Epithelial cell of proximal tubule (primary cell): ENCODE results near the gene ARL2BP. TPM values are rescaled to one million over a fixed set of nuclear protein-coding genes. Genes with fewer than 3 reads are reported as not detected.
"Not testable (repeated sequence)": the region's sequence is repeated elsewhere in the genome, so short reads cannot be mapped to it uniquely, and the experiment has no call there.

Source experiments
- DNase-seq: peaks from one replicate; pipeline ENCODE4 v3.0.0-alpha.2; 2011; ENCODE audit warnings: low read depth
- H3K4me3 ChIP-seq: 2 replicates; pipeline ENCODE4 v1.5.1; 2011; ENCODE audit warnings: low read depth, mild to moderate bottlenecking, low read length
- CTCF ChIP-seq: conservative IDR thresholded peaks from 2 replicates; pipeline ENCODE4 v1.5.1; 2012; ENCODE audit warnings: low read depth, mild to moderate bottlenecking, low read length
- total RNA-seq: library from RNA; depleted of rRNA; stranded (reverse); fragments of >200 nt; gene quantifications from 2 replicates; pipeline ENCODE4 v1.2.3, GENCODE V29; 2015

ARL2BP gene
- total RNA-seq, 1 donor from 2014 or later, result 44.6 TPM

GRCh38 chr16:57270221-57271062, 25.4 kb downstream of the ARL2BP start:
- no peak for TF ChIP-seq CTCF
- no peak for DNase-seq
- H3K4me3 ChIP-seq, result no peak overlapping the region

GRCh38 chr16:57271063-57271345, 25.9 kb downstream of the ARL2BP start:
- DNase-seq, result no peak
- H3K4me3 ChIP-seq, result no peak overlapping the region
- no peak for TF ChIP-seq CTCF

GRCh38 chr16:57271867-57272495, 26.9 kb downstream of the ARL2BP start:
- TF ChIP-seq CTCF, result no peak
- DNase-seq, result no peak
- H3K4me3 ChIP-seq, result no peak overlapping the region

DNA sequence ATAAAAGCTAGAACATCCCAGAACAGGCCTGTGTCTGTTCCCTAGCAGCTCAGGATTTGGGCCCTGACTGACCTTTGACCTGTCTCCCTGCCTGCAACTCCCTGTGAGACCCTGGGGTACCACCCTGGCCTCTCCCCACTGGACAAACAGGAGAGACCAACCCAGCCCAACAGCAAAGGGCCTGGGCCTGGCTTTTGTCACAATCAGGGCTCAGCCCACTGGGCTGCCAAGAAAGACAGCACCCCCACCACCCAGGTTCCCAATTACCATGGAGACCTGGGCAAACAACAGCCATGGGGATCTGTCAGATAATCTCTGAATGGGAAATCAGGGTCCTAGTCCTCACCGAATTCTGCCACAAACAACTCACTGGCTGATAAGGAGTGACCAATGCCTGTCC, 28.3 kb downstream of the ARL2BP start:
- no peak for DNase-seq
- TF ChIP-seq CTCF, result no peak
- H3K4me3 ChIP-seq, result no peak overlapping the region

GRCh38 chr16:57273826-57274225, 28.8 kb downstream of the ARL2BP start:
- DNase-seq, result no peak
- H3K4me3 ChIP-seq, result no peak overlapping the region
- TF ChIP-seq CTCF, result no peak

- not testable (repeated sequence) for DNase-seq, H3K4me3 ChIP-seq
Observed at GRCh38 chr16:57275946-57276345, 30.9 kb downstream of the ARL2BP start.

GRCh38 chr16:57276596-57276995, 31.5 kb downstream of the ARL2BP start:
- no peak overlapping the region for H3K4me3 ChIP-seq
- DNase-seq, result no peak
- TF ChIP-seq CTCF, result no peak
